Liver (tissue), 3 donors: Measurements from ENCODE around the gene HINT1.

ENCODE experiments used
- ATF3 ChIP-seq: IDR thresholded peaks from 2 replicates; pipeline ENCODE4 v1.6.1; 2016; ENCODE audit warnings: antibody characterized with exemption
- CTCF ChIP-seq: fragments of 150-350 bp; IDR thresholded peaks from 2 replicates; pipeline ENCODE4 v1.5.1; 2017; ENCODE audit warnings: improper control_type of control experiment, low read depth, low read length; ENCODE audit not compliant: missing input control
- EGR1 ChIP-seq, 2 donors: IDR thresholded peaks; 2 replicates each; pipeline ENCODE4 v1.6.1; 2016 to 2018; ENCODE audit warnings: antibody characterized with exemption in 2 of 2, low read depth in 2 of 2
- FOXA1 ChIP-seq: IDR thresholded peaks from 2 replicates; pipeline ENCODE4 v1.6.1; 2016; ENCODE audit warnings: antibody characterized with exemption
- MAX ChIP-seq: IDR thresholded peaks from 2 replicates; pipeline ENCODE4 v1.6.1; 2016; ENCODE audit warnings: antibody characterized with exemption
- REST ChIP-seq: IDR thresholded peaks from 2 replicates; pipeline ENCODE4 v1.6.1; 2016; ENCODE audit warnings: antibody characterized with exemption, mild to moderate bottlenecking
- RXRA ChIP-seq, 2 donors: IDR thresholded peaks; 2 replicates each; pipeline ENCODE4 v1.6.1; 2017 to 2018; ENCODE audit warnings: antibody characterized with exemption in 2 of 2, mild to moderate bottlenecking in 1 of 2
- TAF1 ChIP-seq: conservative IDR thresholded peaks from 2 replicates; pipeline ENCODE4 v1.6.1; 2016; ENCODE audit warnings: antibody characterized with exemption, mild to moderate bottlenecking
- YY1 ChIP-seq: IDR thresholded peaks from 2 replicates; pipeline ENCODE4 v1.6.1; 2016; ENCODE audit warnings: antibody characterized with exemption, mild to moderate bottlenecking
- ZBTB33 ChIP-seq: IDR thresholded peaks from 2 replicates; pipeline ENCODE4 v1.6.1; 2016; ENCODE audit warnings: antibody characterized with exemption
- donor health status: healthy.
- donor health status: healthy.

GRCh38 chr5:131156385-131156784 is 8.7 kb downstream of the HINT1 start:
- TF ChIP-seq CTCF (no peak), MAX (no peak), EGR1 (IDR thresholded peaks at IDR 0.05; ENCODE audit: low read depth in 2 of 2) (no peak), ATF3 (no peak), FOXA1 (no peak), YY1 (no peak), REST (no peak), TAF1 (no peak), ZBTB33 (no peak), RXRA (IDR thresholded peaks at IDR 0.05) (no peak)
